K562 (cell line): ENCODE data around the gene UBE2J2. TPM values are rescaled to one million over a fixed set of nuclear protein-coding genes. Genes with fewer than 3 reads are reported as not detected.

Experiments used
- ATAC-seq: fragments of 200-7000 bp; cut with Tn5 transposase; 3 replicates; pipeline ENCODE4 v1.9.1; 2020; ENCODE audit warnings: moderate library complexity
- BruUV-seq: library from RNA; stranded (reverse); fragments of 400-500 nt; replicated peaks from 2 replicates; lab custom pipeline; 2021; lab: Mats Ljungman, UMichigan
- CTCF ChIA-PET: fragments of 300-600 bp; formaldehyde crosslinking; extraction: SDS; loops from one replicate; lab custom pipeline; 2021; ENCODE audit warnings: low intra/inter-chr PET ratio; lab: Yijun Ruan, JAX
- POLR2A ChIA-PET: fragments of 300-600, 350-650 bp; sonication (Branson Sonifier 250); formaldehyde crosslinking; extraction: SDS; loops from one replicate; lab custom pipeline; 2021; ENCODE audit warnings: antibody characterized with exemption, inconsistent platforms; lab: Yijun Ruan, JAX
- DNase-seq, 4 experiments: peaks; one replicate each; pipeline versions ENCODE4 v3.0.0 to v3.0.0-alpha.2; 2011 to 2018; ENCODE audit warnings: low spot score in 3 of 4, mixed read lengths in 3 of 4; ENCODE audit errors: extremely low read depth in 1 of 4
- FAIRE-seq: peaks from 2 replicates; lab custom pipeline; 2011; peaks lifted over from hg19 to GRCh38; lab: Jason Lieb, UNC
- H2AFZ ChIP-seq: 2 replicates; pipeline ENCODE4 v1.6.0; 2011; ENCODE audit warnings: low read depth, low read length, control low read depth, inconsistent platforms
- H3K27ac ChIP-seq: fragments of 200-600 bp; 3 replicates; pipeline ENCODE4 v1.8.0; 2011; ENCODE audit warnings: low read depth, mild to moderate bottlenecking, control low read depth, inconsistent platforms, low read length, moderate library complexity, mixed read lengths; ENCODE audit errors: extremely low read depth
- H3K27me3 ChIP-seq, 2 experiments: fragments of 300-600 bp in 1 of 2; 2 replicates in 1 of 2; 3 replicates in 1 of 2; pipeline versions ENCODE4 v1.6.0 to v1.8.0; 2011; ENCODE audit warnings: inconsistent platforms in 2 of 2, low read length in 2 of 2, mild to moderate bottlenecking in 1 of 2, mixed read lengths in 1 of 2, moderate library complexity in 1 of 2; ENCODE audit not compliant: control insufficient read depth in 2 of 2, insufficient read depth in 2 of 2
- H3K36me3 ChIP-seq: fragments of 300-600 bp; 3 replicates; pipeline ENCODE4 v1.8.0; 2011; ENCODE audit warnings: mild to moderate bottlenecking, low read length, inconsistent platforms; ENCODE audit not compliant: control insufficient read depth, insufficient read depth
- H3K4me1 ChIP-seq, 2 experiments: fragments of 200-600 bp in 1 of 2; replicated peaks in 1 of 2; 2 replicates in 1 of 2; 3 replicates in 1 of 2; pipeline versions ENCODE4 v1.5.1 to v1.8.0; 2011; ENCODE audit warnings: inconsistent platforms in 2 of 2, low read length in 2 of 2, mild to moderate bottlenecking in 1 of 2, mixed read lengths in 1 of 2, moderate library complexity in 1 of 2; ENCODE audit not compliant: control insufficient read depth in 2 of 2, insufficient read depth in 2 of 2
- H3K4me2 ChIP-seq: 2 replicates; pipeline ENCODE4 v1.6.1; 2011; ENCODE audit warnings: low read length, control low read depth, inconsistent platforms, mixed read lengths; ENCODE audit not compliant: insufficient read depth
- H3K4me3 ChIP-seq: fragments of 200-600 bp; sonication (generic), shearing (Covaris generic); 2 replicates; pipeline ENCODE4 v1.5.1; 2016; ENCODE audit warnings: control low read depth, inconsistent platforms
- H3K79me2 ChIP-seq: fragments of 200-600 bp; 3 replicates; pipeline ENCODE4 v1.8.0; 2011; ENCODE audit warnings: low read length, inconsistent platforms; ENCODE audit not compliant: control insufficient read depth, insufficient read depth
- H3K9ac ChIP-seq, 2 experiments: 2 replicates each; pipeline versions ENCODE4 v1.6.0 to v1.6.1; 2011; ENCODE audit warnings: low read depth in 2 of 2, low read length in 2 of 2, control low read depth in 1 of 2, inconsistent platforms in 1 of 2, mild to moderate bottlenecking in 1 of 2, mixed read lengths in 1 of 2; ENCODE audit not compliant: insufficient read depth in 1 of 2
- H3K9me1 ChIP-seq: one replicate; pipeline ENCODE4 v1.6.0; 2011; ENCODE audit warnings: inconsistent platforms, mild to moderate bottlenecking, low read length, moderate library complexity; ENCODE audit not compliant: control insufficient read depth, insufficient read depth
- H3K9me3 ChIP-seq: replicated peaks from 2 replicates; pipeline ENCODE4 v1.5.1; 2011; ENCODE audit warnings: low read depth, low read length, inconsistent platforms; ENCODE audit not compliant: control insufficient read depth, insufficient read depth
- H4K20me1 ChIP-seq: replicated peaks from 2 replicates; pipeline ENCODE4 v1.6.1; 2011; ENCODE audit warnings: low read length, inconsistent platforms, mixed read lengths; ENCODE audit not compliant: control insufficient read depth, insufficient read depth
- FIP1L1 ChIP-seq: fragments of 200-400 bp; formaldehyde crosslinking; IDR thresholded peaks from 2 replicates; pipeline ENCODE4 v1.6.1; 2018; ENCODE audit warnings: mild to moderate bottlenecking, low read depth, low read length; ENCODE audit not compliant: poor library complexity, severe bottlenecking
- FOXJ2 ChIP-seq: fragments of 200-800 bp; sonication (Bioruptor generic); IDR thresholded peaks from 2 replicates; pipeline ENCODE4 v1.6.1; 2016; ENCODE audit warnings: missing genetic modification characterization, missing compliant biosample characterization
- KDM1A ChIP-seq, 2 experiments: fragments of 450-650 bp; IDR thresholded peaks; 2 replicates each; pipeline ENCODE4 v1.6.1; 2016; ENCODE audit warnings: mild to moderate bottlenecking in 2 of 2
- MAFK ChIP-seq: IDR thresholded peaks from 2 replicates; pipeline ENCODE4 v1.6.1; 2011; ENCODE audit warnings: low read length, improper control_type of control experiment
- NONO ChIP-seq, 2 experiments: fragments of 200-400 bp in 1 of 2; fragments of 450-650 bp in 1 of 2; formaldehyde crosslinking in 1 of 2; IDR thresholded peaks; 2 replicates each; pipeline ENCODE4 v1.6.1; 2017; ENCODE audit warnings: low read depth in 2 of 2, mild to moderate bottlenecking in 2 of 2, moderate library complexity in 2 of 2, low read length in 1 of 2
- POLR2G ChIP-seq: fragments of 200-400 bp; formaldehyde crosslinking; IDR thresholded peaks from 2 replicates; pipeline ENCODE4 v1.6.1; 2017; ENCODE audit warnings: low read depth, mild to moderate bottlenecking, antibody characterized with exemption, low read length, moderate library complexity
- RBM17 ChIP-seq: fragments of 200-400 bp; formaldehyde crosslinking; IDR thresholded peaks from 2 replicates; pipeline ENCODE4 v1.6.1; 2017; ENCODE audit warnings: low read depth, mild to moderate bottlenecking, low read length, borderline replicate concordance
- ZKSCAN3 ChIP-seq: fragments of 250-450 bp; sonication (Bioruptor Pico); IDR thresholded peaks from 2 replicates; pipeline ENCODE4 v1.4.0; 2020
- ZNF121 ChIP-seq: sonication (generic); formaldehyde crosslinking; conservative IDR thresholded peaks from 2 replicates; pipeline ENCODE4 v1.8.0; 2022; ENCODE audit warnings: missing genetic modification reagents
- ZNF124 ChIP-seq: sonication (generic); formaldehyde crosslinking; IDR thresholded peaks from 2 replicates; pipeline ENCODE4 v1.8.1; 2022; ENCODE audit warnings: missing genetic modification reagents
- ZNF217 ChIP-seq: sonication (generic); formaldehyde crosslinking; IDR thresholded peaks from 2 replicates; pipeline ENCODE4 v1.8.0; 2022; ENCODE audit warnings: mild to moderate bottlenecking, missing genetic modification reagents
- ZNF668 ChIP-seq: fragments of 250-450 bp; sonication (Bioruptor Pico); IDR thresholded peaks from 2 replicates; pipeline ENCODE4 v1.8.0; 2022; ENCODE audit warnings: mild to moderate bottlenecking, inconsistent platforms
- WGBS: fragments of 100-300 bp; shearing (Covaris generic); methylation state at CpG from one replicate; pipeline ENCODE4 v1.1.6; 2016; ENCODE audit warnings: low coverage, mixed read lengths; ENCODE audit not compliant: insufficient coverage; ENCODE audit errors: missing lambda C conversion rate; 5-methylcytosine and 5-hydroxymethylcytosine counted together
- in situ Hi-C: fragments of 300-500 bp; cut with MboI; formaldehyde crosslinking; loops from 4 replicates; pipeline ENCODE4 v1.15.0; 2018; ENCODE audit warnings: inconsistent platforms, mixed read lengths
- intact Hi-C: fragments of 100-400 bp; cut with micrococcal nuclease; formaldehyde crosslinking; loops from 2 replicates; pipeline ENCODE4 v1.14.2; 2022
- polyA plus RNA-seq, 8 experiments: library from polyadenylated mRNA; depleted of rRNA in 4 of 8; stranded (reverse) in 5 of 8; unstranded in 3 of 8; fragments of >200 nt; fragmentation: Nextera tagmentation in 2 of 8; fragmentation: Illumina TruSeq in 1 of 8; extraction: Ambion mirVana in 2 of 8; extraction: Trizol in 1 of 8; gene quantifications; 2 replicates each; pipeline versions ENCODE4 v1.2.1 to v1.2.3, GENCODE V29; 2011 to 2014; ENCODE audit warnings: inconsistent platforms in 1 of 8, missing spikeins in 1 of 8
- total RNA-seq, 7 experiments: library from RNA; depleted of rRNA in 6 of 7; stranded (reverse); fragments of >200 nt in 6 of 7; fragmentation: Illumina TruSeq in 2 of 7; extraction: Trizol in 2 of 7; gene quantifications; 2 replicates each; pipeline versions ENCODE4 v1.2.1 to v1.2.3, GENCODE V29; 2011 to 2021; ENCODE audit warnings: low replicate concordance in 1 of 7
- TF ChIP-seq, protein P1 (sequence below), 2 experiments: fragments of 450-650 bp in 1 of 2; IDR thresholded peaks; 2 replicates each; pipeline ENCODE4 v1.6.1; 2011 to 2017; ENCODE audit warnings: low read depth in 2 of 2, antibody characterized with exemption in 1 of 2, borderline replicate concordance in 1 of 2, low read length in 1 of 2, mild to moderate bottlenecking in 1 of 2, mixed read lengths in 1 of 2; ENCODE audit not compliant: control insufficient read depth in 1 of 2

The UBE2J2 gene
- total and polyA plus RNA-seq, 9 of the 15 experiments (the other 6 are each of a cell fraction or from before 2014, with no cell fraction given) = 0.93 to 112 (median 75.5) TPM

GRCh38 chr1:1295154-1295923 lies 21.7 kb upstream of the UBE2J2 start:
- Histone ChIP-seq H3K4me3 (no peak overlapping the region), H4K20me1 (peaks cover 19% of the 10 kb centered on the region; the same call in 1 of the 2 replicates), H2AFZ (no peak overlapping the region), H3K9ac (peak overlapping the region in 1 of 2 experiments; percentile 64; a peak in 2 of 4 replicates)
- ATAC-seq = no peak
- TF ChIP-seq POLR2G (peak; percentile 65), MAFK (no peak), NONO (IDR thresholded peaks at IDR 0.05; ENCODE audit: low read depth in 2 of 2, low read length in 1 of 2) (no peak), FIP1L1 (peak; percentile 20), ZNF668 (CRISPR knock-in tag) (no peak), ZNF217 (no peak), FOXJ2 (tag) (no peak), KDM1A (IDR thresholded peaks at IDR 0.05) (no peak), ZNF121 (CRISPR knock-in tag) (no peak), ZNF124 (CRISPR knock-in tag) (no peak), RBM17 (no peak), ZKSCAN3 (CRISPR knock-in tag) (no peak)
- TF ChIP-seq, protein P1, sequence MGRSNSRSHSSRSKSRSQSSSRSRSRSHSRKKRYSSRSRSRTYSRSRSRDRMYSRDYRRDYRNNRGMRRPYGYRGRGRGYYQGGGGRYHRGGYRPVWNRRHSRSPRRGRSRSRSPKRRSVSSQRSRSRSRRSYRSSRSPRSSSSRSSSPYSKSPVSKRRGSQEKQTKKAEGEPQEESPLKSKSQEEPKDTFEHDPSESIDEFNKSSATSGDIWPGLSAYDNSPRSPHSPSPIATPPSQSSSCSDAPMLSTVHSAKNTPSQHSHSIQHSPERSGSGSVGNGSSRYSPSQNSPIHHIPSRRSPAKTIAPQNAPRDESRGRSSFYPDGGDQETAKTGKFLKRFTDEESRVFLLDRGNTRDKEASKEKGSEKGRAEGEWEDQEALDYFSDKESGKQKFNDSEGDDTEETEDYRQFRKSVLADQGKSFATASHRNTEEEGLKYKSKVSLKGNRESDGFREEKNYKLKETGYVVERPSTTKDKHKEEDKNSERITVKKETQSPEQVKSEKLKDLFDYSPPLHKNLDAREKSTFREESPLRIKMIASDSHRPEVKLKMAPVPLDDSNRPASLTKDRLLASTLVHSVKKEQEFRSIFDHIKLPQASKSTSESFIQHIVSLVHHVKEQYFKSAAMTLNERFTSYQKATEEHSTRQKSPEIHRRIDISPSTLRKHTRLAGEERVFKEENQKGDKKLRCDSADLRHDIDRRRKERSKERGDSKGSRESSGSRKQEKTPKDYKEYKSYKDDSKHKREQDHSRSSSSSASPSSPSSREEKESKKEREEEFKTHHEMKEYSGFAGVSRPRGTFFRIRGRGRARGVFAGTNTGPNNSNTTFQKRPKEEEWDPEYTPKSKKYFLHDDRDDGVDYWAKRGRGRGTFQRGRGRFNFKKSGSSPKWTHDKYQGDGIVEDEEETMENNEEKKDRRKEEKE (IDR thresholded peaks at IDR 0.05; ENCODE audit: borderline replicate concordance in 1 of 2, control insufficient read depth in 1 of 2, low read depth in 2 of 2, low read length in 1 of 2) = no peak
- TF ChIP-seq, all 486 proteins: peak for 2
- in situ Hi-C loops = no loop called here
- H3K27me3 ChIP-seq = no peaks in the 10 kb centered on the region
- H3K36me3 ChIP-seq = peaks cover 17% of the 10 kb centered on the region; the same call in 1 of the 3 replicates
- 93% methylated on average over 33 of the region's 35 CpGs for WGBS
- FAIRE-seq = no peak
- H3K9me3 ChIP-seq = no peaks in the 10 kb centered on the region
- DNase-seq = no peak
- H3K27ac ChIP-seq = no peak overlapping the region
- H3K4me1 ChIP-seq = peaks cover 5 to 84% of the 10 kb centered on the region in 2 experiments; a peak in 3 of 5 replicates
- peaks cover 21% of the 10 kb centered on the region for H3K9me1 ChIP-seq
- ChIA-PET POLR2A (interaction anchor here (0.8 to 1.2 kb wide), 2 partner anchors 10 to 76 kb away, joined by 3 read pairs; no protein-coding TSS in a partner anchor), CTCF (no interaction called here)
- no peaks in the 10 kb centered on the region for H3K79me2 ChIP-seq
- BruUV-seq = no TSS peak
- intact Hi-C loops = loop anchor here (10.0 kb wide), 1 partner anchor 311 kb away; the partner anchor contains the start of gene PERM1
- H3K4me2 ChIP-seq = no peak overlapping the region
